IPS DF 4.7 (cell line): ENCODE data around the gene SOBP.
A peak's percentile ranks its signal among the peaks of the same experiment; 100 is the strongest.
"Not testable (repeated sequence)": the region's sequence is repeated elsewhere in the genome, so short reads cannot be mapped to it uniquely, and the experiment has no call there.

ENCODE experiments used
- DNase-seq: peaks from one replicate; pipeline ENCODE4 v3.0.0-alpha.2; 2013; ENCODE audit warnings: low spot score; ENCODE audit errors: extremely low read depth

The SOBP gene, protein sequence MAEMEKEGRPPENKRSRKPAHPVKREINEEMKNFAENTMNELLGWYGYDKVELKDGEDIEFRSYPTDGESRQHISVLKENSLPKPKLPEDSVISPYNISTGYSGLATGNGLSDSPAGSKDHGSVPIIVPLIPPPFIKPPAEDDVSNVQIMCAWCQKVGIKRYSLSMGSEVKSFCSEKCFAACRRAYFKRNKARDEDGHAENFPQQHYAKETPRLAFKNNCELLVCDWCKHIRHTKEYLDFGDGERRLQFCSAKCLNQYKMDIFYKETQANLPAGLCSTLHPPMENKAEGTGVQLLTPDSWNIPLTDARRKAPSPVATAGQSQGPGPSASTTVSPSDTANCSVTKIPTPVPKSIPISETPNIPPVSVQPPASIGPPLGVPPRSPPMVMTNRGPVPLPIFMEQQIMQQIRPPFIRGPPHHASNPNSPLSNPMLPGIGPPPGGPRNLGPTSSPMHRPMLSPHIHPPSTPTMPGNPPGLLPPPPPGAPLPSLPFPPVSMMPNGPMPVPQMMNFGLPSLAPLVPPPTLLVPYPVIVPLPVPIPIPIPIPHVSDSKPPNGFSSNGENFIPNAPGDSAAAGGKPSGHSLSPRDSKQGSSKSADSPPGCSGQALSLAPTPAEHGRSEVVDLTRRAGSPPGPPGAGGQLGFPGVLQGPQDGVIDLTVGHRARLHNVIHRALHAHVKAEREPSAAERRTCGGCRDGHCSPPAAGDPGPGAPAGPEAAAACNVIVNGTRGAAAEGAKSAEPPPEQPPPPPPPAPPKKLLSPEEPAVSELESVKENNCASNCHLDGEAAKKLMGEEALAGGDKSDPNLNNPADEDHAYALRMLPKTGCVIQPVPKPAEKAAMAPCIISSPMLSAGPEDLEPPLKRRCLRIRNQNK

DNA sequence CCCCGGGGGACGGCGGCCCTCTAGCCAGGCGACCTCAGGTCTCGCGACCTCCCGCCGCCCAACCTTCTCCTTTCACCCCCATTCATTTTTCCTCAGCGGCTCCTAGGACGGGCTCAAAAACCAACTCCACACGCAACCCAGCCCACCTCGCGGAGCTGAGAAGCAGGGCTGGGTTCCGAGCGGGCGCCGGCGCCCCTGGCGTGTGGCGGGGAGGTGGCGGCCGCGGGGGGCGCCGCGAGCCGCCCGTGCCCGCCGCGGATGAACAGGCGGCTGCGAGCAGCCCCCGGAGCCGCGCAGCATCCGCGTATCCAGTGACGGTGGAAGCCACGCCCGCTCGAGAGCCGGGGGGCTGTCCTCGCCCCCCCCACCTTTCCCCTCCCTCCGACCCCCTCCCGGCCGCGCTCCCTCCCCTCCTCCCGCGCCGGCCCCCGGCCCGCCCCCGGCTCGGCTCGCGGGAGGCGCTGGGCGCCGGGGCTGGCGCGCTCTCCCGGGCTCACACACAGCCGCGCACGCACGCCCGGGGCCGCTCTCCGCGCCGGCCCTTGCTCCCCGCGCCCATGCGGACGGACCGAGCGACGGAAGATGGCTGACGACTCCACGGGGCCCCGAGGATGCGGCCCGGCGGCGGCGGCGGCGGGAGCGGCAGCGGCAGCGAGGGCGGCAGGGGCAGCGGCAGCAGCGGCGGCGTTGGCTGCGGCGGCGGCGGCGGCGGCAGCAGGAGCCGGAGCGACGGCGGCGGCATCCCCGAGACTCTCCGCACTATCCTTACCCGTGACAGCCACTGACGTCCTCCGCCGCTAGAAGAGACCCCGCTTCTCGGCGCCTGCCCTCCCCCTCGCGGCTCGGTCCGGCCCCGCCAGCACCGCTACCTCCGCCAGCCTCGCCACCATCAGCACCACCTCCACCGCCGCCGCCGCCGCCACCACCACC lies at the start of gene SOBP:
Gene SOBP (plus strand): TSS at position 482 of the 930 bp plus-strand sequence. CDS start 500 bp downstream, outside the sequence.
- no peak for DNase-seq

DNA sequence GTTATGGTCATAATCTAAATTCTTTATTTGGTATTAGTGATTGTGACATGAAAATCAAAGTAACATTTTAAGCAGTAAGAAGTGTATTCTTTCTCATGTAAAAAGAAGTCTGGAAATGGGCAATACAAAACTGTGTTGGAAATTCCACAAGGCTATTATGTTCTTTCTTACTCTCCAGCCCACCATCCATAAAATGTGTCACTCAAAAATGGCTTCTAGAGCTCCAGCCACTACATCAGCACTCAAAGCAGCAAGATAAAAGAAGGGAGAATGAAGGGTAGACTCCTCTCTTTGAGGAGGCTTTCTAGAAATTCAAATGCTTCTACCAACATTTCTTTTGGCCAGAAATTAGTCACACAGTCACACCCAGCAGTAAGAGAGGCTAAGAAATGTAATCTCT lies 49.0 kb upstream of the SOBP start:
- DNase-seq, result no peak

DNA sequence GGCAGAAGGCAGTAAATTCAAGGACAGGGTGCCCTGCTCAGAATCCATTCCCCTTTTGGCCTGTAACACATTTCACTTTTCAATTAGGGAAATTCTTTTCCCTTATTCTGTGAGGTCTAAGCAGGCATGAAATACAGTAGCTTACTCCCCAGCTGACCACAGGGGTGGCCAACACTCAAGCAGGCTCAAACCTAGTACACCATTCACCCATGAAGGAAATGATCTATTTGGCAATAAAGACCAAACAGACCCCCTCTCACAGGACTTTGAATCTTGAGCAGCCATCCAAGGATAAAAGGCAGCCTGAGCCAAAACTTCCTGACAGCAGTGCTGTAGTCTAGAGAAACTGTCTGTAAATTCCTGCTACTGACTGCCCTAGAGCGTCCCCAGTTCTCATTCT lies 48.2 kb upstream of the SOBP start:
- no peak for DNase-seq

- DNase-seq, result no peak
Observed at GRCh38 chr6:107442938-107443607, 46.8 kb upstream of the SOBP start.

DNA sequence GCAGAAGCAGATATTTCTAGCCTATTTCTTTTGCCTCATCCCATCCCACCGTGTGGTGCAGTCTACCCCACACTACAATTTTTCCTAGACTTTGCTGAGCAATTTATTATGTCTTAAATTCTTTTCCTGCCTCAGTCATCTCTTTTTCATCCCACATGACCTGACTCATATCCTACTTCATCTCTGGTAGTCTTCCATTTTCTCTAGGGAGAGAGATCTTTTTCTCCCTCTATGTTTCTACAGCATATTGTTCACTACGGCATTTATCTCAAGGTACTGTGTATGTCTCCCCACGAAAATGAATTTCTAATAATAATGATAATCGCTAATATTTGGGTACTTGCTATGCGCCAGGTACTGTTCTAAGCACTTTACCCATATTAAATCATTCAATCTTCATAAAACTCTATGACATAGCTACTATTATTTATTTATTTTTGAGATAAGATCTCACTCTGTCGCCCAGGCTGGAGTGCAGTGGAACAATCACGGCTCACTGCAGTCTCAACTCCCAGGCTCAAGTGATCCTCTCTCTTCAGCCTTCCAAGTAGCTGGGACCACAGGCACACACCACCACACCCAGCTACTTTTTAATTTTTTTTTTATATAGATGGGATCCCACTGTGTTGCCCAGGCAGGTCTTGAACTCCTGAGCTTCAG lies 46.2 kb upstream of the SOBP start:
- DNase-seq, result no peak

DNA sequence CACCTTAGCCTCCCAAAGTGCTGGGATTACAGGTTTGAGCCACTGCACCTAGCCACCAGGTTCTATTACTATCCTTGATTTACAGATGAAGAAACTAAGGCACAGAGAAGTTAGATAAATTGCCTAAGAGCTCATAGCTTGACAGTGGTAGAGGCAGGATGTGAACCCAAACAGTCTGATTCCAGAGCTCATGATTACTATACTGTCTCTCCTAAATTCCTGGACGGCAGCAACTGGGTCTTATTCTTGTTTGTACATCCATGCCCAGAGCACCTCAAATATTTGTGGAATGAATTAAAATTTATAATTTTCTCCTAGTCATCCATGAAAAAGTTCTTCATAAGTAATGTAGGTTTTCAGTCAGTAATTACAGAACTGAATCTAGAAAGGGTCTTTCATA lies 45.6 kb upstream of the SOBP start:
- no peak for DNase-seq

DNA sequence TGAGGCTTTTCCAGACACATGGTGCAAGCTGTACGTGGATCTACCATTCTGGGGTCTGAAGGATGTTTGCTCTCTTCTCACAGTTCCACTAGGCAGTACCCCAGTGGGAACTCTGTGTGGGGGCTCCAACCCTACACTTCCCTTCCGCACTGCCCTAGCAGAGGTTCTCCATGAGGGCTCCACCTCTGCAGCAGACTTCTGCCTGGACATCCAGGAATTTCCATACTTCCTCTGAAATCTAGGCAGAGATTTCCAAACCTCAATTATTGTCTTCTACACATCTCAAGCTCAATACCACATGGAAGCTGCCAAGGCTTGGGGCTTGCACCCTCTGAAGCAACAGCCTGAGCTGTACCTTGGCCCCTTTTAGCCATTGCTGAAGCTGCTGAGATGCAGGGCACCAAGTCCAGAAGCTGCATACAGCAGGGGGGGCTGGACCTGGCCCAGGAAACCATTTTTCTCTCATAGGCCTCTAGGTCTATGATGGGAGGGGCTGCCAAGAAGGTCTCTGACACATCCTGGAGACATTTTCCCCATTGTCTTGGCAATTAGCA lies 42.2 kb upstream of the SOBP start:
- no peak for DNase-seq

GRCh38 chr6:107448776-107449175 lies 41.1 kb upstream of the SOBP start:
- no peak for DNase-seq

DNA sequence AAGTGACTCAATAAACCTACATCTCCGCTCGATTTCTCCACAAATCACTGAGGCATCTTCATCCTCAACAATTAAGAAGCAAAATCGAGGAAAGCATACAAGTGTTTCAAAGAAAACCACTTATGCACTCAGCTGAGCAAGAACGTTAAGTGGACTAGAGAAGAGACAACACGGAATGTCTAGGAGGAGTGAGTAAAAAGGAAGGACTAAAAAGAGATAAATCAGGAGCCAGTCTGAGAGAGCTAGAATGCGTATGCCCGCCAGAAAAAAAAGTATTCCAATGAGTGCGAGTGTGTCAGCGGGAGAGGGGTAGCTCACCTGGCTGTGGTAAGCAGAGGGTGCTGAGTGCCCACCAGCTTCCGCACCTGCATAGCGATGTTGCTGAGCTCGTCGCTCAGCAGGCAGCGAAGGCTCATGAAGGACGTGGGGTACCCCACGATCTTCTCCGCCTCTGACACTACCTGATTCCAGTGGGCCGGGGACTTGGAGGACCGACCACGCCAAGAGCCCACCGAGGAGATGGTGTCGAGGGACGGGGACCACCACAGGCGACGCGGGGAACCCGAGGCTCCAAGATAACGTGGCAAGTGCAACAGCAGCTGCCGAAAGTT lies 31.1 kb upstream of the SOBP start:
- DNase-seq, result no peak

- DNase-seq, result peak; percentile 90
Observed at GRCh38 chr6:107459283-107460082, 30.4 kb upstream of the SOBP start, which contains the start of gene PDSS2. PDSS2 (minus strand) TSS chr6:107459564; CDS start chr6:107459285, 279 bp downstream.

DNA sequence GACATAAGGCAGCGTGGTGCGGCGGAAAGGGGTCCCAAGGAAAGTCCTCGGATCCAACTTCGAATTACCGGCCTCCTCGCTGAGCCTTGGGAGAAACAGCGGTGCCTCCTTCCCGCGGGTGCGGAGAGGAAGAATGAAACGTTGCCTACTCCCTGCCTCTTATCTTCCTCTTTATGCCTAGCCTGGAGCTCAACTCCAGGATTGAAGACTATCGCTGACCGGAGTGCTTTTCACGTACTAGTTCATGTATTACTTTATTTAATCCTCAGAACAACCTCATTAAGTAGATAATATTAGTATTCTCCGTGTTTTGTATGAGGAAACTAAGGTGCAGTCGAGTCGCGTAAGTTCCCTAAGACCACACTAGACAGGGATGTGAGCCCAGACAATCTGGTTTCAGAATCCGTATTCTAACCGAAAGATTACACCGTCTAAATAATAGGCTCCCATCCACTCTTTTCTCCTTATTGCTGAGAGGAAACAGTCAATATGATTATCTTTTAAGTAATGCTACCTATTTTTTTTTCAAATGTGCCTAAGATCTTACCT lies 29.8 kb upstream of the SOBP start:
- DNase-seq, result no peak

GRCh38 chr6:107466062-107466461 lies 23.9 kb upstream of the SOBP start:
- no peak for DNase-seq

- DNase-seq, result no peak
Observed at GRCh38 chr6:107470364-107470763, 19.6 kb upstream of the SOBP start.

- no peak for DNase-seq
Observed at GRCh38 chr6:107473660-107474059, 16.3 kb upstream of the SOBP start.

GRCh38 chr6:107475360-107475759 lies 14.6 kb upstream of the SOBP start:
- DNase-seq, result not testable (repeated sequence)

DNA sequence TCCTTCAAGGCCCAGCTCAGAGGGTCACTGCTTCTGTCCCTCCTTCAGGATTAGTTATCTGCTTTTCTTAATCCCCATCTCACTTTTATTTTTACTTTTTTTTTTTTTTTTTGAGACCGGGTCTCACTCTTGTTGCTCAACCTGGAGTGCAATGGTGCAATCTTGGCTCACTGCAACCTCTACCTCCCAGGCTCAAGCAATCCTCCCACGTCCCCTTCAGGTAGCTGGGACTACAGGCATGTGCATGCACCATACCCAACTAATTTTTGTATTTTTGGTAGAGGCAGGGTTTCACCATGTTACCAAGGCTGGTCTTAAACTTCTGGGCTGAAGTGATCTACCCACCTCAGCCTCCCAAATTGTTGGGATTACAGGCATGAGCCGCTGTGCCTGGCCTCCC lies 14.1 kb upstream of the SOBP start:
- not testable (repeated sequence) for DNase-seq

DNA sequence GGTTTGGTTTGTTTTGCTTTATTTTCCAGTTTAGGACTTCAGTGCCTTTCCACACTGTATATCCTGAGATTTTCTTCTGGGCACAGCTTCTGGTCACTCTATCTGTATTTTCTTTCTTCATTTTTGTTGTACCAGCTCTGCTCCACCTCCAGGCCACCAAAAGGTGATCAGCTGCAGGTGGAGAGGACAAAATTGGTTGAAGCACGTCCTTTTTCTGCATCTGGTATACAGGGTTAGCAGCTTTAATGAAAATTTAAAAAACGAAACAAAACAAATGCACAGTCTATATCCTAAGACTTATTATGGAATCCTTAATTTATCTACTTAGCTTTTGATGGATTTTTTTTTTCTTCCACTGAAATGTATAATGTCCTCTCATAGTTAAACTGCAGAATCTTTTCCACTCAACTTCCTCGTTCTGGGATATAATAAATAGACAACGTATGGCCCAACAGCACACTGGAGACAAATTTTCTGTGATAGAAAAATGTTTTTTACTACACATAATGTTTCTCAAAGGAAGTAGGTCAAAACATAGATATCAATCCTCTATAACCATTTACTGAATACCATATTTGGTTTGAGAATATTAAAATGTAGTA lies 10.7 kb upstream of the SOBP start:
- DNase-seq, result no peak

GRCh38 chr6:107485157-107485556 lies 4.8 kb upstream of the SOBP start:
- no peak for DNase-seq
